Epidermal melanocyte (primary cell): Measurements from ENCODE around the gene PCID2.
"Not testable (repeated sequence)": the region's sequence is repeated elsewhere in the genome, so short reads cannot be mapped to it uniquely, and the experiment has no call there.

ENCODE experiments used
- DNase-seq: peaks from one replicate; pipeline ENCODE4 v3.0.0; 2011; ENCODE audit warnings: low spot score; ENCODE audit not compliant: insufficient read length

Gene PCID2

GRCh38 chr13:113167155-113167554 lies 41.3 kb downstream of the PCID2 start:
- no peak for DNase-seq

GRCh38 chr13:113166681-113167080 lies 41.8 kb downstream of the PCID2 start:
- DNase-seq, result no peak

GRCh38 chr13:113166266-113166665 lies 42.2 kb downstream of the PCID2 start:
- no peak for DNase-seq

GRCh38 chr13:113164492-113164891 lies 44.0 kb downstream of the PCID2 start:
- DNase-seq, result no peak

- DNase-seq, result no peak
These were observed 45.4 kb downstream of the PCID2 start for GRCh38 chr13:113162783-113163685.

- not testable (repeated sequence) for DNase-seq
These were observed 46.5 kb downstream of the PCID2 start for GRCh38 chr13:113161975-113162374.

GRCh38 chr13:113161433-113161832 lies 47.0 kb downstream of the PCID2 start:
- no peak for DNase-seq

- no peak for DNase-seq
These were observed 47.5 kb downstream of the PCID2 start for GRCh38 chr13:113160983-113161382.

GRCh38 chr13:113159701-113160100 lies 48.8 kb downstream of the PCID2 start:
- no peak for DNase-seq

GRCh38 chr13:113158946-113159345 lies 49.5 kb downstream of the PCID2 start:
- DNase-seq, result no peak

- DNase-seq, result no peak
These were observed 50.3 kb downstream of the PCID2 start, which contains the start of gene PROZ for GRCh38 chr13:113157929-113158747. PROZ (plus strand) TSS chr13:113158648; CDS start chr13:113158661, 13 bp downstream.

GRCh38 chr13:113157206-113157928 lies 51.1 kb downstream of the PCID2 start:
- DNase-seq, result no peak

- no peak for DNase-seq
These were observed 52.4 kb downstream of the PCID2 start for GRCh38 chr13:113155982-113156655.

- DNase-seq, result peak; percentile 30
These were observed 53.3 kb downstream of the PCID2 start for GRCh38 chr13:113155201-113155600.

GRCh38 chr13:113153810-113154748 lies 54.4 kb downstream of the PCID2 start:
- DNase-seq, result peak; percentile 68

GRCh38 chr13:113152984-113153809 lies 55.3 kb downstream of the PCID2 start:
- DNase-seq, result no peak

GRCh38 chr13:113152691-113152983 lies 55.8 kb downstream of the PCID2 start:
- no peak for DNase-seq

- DNase-seq, result no peak
These were observed 56.5 kb downstream of the PCID2 start for GRCh38 chr13:113151745-113152690.
